Right ventricle myocardium superior (tissue), 1 donor: ENCODE measurements around the gene BCO1. TPM values are rescaled to one million over a fixed set of nuclear protein-coding genes. Genes with fewer than 3 reads are reported as not detected.

Experiments
- ATAC-seq: fragments of 200-7000 bp; cut with Tn5 transposase; one replicate; pipeline ENCODE4 v1.9.1; 2020; ENCODE audit warnings: mild to moderate bottlenecking; ENCODE audit not compliant: poor library complexity
- DNase-seq: peaks from one replicate; pipeline ENCODE4 v3.0.0-alpha.2; 2020
- intact Hi-C: fragments of 100-400 bp; cut with DNase I; formaldehyde crosslinking; loops from one replicate; pipeline ENCODE4 v1.11.2; 2022
- long read RNA-seq: library from polyadenylated mRNA; unstranded; transcript quantifications from one replicate; pipeline ENCODE4 v2.0.0, GENCODE V29; 2021
- total RNA-seq: library from RNA; stranded (reverse); fragmentation: NEBNext Ultra II Directional; extraction: Animal tissue kit (Norgen Biotek cat#: 25700); gene quantifications from one replicate; pipeline ENCODE4 v1.2.1, GENCODE V29; 2021
- donor health status: DM: no; HTN: yes; CAD: no; lungs with severe emphysema.

Gene BCO1, protein sequence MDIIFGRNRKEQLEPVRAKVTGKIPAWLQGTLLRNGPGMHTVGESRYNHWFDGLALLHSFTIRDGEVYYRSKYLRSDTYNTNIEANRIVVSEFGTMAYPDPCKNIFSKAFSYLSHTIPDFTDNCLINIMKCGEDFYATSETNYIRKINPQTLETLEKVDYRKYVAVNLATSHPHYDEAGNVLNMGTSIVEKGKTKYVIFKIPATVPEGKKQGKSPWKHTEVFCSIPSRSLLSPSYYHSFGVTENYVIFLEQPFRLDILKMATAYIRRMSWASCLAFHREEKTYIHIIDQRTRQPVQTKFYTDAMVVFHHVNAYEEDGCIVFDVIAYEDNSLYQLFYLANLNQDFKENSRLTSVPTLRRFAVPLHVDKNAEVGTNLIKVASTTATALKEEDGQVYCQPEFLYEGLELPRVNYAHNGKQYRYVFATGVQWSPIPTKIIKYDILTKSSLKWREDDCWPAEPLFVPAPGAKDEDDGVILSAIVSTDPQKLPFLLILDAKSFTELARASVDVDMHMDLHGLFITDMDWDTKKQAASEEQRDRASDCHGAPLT
- total RNA-seq, result not detected
- long read RNA-seq, result 0 reads

DNA sequence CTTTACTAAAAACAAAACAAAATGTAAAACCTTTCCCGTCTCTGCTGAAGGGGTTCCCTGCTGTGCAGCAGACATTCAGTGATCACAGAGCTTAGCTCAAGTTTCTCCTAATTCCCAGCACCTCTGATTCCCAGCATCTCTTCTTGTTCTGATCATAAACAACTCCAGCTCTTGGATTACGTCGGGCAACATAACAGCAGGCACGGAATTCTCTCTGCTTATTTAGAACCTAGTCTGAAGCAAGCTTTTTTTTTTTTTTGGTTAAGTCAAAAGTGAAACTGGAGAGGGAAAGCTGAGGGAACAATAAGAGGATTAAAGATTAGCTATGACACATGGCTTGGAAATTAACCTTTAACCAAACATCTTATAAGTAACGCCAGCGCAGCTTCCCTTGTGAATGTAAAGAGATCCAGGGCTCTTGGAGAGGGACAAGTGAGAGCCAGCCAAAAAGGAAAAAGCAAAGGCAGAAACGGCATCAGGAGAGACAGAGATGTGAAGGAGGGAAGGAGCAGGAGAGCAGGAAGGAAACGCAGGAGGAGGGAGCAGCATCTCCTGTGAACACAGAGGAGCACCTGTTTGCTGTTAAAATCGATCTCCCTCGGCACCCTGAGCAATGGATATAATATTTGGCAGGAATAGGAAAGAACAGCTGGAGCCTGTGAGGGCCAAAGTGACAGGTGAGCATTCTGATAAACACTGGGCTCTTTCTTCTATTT is at the start of gene BCO1:
Gene BCO1 (plus strand): TSS at position 394 of the 716 bp plus-strand sequence. CDS start 220 bp downstream, at position 614.
- peak; percentile 36 for ATAC-seq
- intact Hi-C loops, result no loop called here

GRCh38 chr16:81189100-81189664 is 49.3 kb upstream of the BCO1 start:
- peak; percentile 94 for DNase-seq
- peak; percentile 94 for ATAC-seq
- intact Hi-C loops, result no loop called here

More for the DNA sequence above, at the start of gene BCO1:
- DNase-seq, result no peak

DNA sequence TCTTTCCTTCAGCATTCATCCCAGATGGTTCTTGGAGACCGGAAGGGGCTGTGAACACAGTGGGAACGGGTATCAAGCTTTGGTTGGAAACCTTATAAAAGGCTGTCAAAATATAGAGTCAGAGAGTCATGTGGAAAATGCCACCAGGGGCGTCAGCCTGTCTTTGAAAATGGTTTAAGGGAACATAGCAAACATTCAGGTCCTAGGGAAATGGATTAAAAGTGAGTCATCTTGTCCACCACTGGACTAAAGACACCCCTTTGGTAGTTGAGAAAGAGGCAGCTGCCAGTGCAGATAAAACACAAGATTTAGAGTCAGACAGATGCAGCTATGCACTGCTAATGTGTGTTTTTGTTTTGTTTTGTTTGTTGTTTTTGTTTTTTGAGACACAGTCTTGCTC is 47.8 kb upstream of the BCO1 start:
- ATAC-seq, result no peak
- intact Hi-C loops, result no loop called here
- no peak for DNase-seq

- ATAC-seq (peak; percentile 58), DNase-seq (no peak)
- intact Hi-C loops, result no loop called here
Measured at GRCh38 chr16:81195885-81196534, 42.5 kb upstream of the BCO1 start.

DNA sequence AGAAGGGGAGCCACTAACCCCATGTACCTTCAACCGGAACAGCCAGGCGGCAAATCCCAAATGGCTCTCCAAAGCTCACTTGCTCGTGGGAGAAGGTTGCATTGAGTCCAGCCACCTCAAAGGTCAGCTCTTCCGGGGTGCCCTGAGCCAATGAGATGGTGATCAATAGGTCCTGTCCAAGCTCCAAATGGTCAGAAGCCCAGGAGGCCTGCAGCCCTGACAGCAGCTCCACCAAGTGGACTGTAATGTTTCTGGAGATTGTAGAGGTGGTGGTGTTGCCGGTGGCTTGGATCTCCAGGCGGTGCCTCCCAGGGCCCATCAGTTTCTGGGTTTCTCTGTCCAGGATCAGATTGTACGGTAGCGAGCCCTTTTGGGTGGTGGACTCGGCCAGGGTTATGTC is 39.9 kb upstream of the BCO1 start:
- intact Hi-C loops, result no loop called here
- ATAC-seq, result no peak
- no peak for DNase-seq

DNA sequence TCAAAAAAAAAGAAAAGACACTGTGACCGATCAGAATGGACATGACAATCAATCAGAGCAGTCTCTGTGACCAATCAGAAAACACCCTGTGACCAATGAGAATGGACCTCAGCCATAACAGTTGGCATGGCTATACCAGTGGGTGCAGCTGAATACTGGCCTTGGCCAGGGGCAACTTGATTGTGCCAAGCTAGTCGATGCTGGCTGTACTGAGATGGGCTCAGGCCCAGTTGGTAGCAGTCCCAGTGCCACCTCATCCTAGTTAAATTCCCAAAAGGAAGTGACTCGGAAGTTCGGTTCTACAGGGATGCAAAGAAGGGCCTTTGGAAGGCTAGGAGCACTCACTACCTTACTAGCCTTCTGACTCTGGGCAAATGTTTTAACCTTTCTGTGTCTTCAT is 37.2 kb upstream of the BCO1 start:
- ATAC-seq (peak; percentile 40), DNase-seq (no peak)
- intact Hi-C loops, result loop anchor here (10.0 kb wide), 1 partner anchor 114 kb away; the partner anchor contains the start of gene GAN

DNA sequence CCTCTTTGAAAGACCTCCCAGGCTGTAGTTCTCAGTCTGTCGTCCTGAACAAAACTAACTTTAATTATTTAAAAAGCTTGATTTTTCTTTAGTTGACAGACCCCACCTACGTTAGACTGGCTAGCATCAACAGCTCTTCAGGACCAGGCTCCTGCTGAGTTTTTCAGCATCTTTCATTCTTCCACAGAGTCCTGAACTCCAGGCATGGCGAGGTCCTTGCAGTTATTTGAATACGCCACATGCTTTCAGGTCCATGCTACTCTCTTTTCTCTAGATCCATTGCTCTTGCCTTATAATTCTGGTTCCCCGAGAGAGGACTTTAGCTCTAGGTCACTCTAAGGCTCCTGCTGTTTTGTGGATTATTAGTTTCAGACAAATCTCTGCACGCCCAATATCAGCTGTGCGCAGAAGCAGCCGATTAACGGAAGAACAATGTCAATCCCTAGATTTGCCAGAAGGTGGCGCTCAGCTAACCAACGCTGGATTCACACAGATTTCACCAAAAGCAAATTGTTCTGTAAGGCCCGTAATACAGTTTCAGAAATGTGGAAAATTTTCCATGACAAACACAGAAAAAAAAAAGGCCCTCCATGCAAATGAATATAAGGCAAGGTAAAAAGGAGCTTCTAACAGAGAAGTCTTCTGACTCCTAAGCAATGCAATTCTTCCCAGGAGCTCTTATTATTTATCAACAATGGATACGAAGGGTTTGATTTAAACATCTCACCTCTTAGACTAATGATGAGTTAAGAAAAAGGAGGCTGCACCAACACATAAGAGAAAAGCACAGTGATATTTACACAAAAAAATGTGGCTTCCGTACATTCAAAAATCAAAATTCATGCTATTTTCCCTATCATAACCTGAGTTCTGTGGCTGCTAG is 33.5 kb upstream of the BCO1 start:
- intact Hi-C loops, result loop anchor here (10.0 kb wide), 1 partner anchor 110 kb away; the partner anchor contains the start of gene GAN
- ATAC-seq, result peak; percentile 71
- DNase-seq, result no peak

DNA sequence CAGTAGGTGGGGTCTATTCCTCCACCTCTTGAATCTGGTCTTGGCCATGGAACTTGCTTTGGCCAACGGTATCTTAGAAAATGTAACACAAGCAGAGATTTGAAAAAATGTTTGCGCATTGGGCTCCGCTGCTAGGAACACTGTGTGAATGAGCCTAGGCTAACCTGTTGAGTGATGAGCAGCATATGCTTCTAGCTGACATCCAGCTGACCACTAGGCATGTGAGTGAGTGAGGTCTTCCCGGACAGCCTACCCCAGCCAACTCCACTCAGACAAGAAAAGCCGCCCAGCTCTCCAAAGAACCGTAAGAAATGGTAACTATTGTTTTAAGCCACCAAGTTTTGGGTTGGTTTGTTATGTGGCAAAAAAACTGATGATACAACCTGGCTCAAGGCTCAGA is 31.4 kb upstream of the BCO1 start:
- intact Hi-C loops, result loop anchor here (10.0 kb wide), 1 partner anchor 108 kb away; the partner anchor contains the start of gene GAN
- ATAC-seq (no peak), DNase-seq (no peak)

DNA sequence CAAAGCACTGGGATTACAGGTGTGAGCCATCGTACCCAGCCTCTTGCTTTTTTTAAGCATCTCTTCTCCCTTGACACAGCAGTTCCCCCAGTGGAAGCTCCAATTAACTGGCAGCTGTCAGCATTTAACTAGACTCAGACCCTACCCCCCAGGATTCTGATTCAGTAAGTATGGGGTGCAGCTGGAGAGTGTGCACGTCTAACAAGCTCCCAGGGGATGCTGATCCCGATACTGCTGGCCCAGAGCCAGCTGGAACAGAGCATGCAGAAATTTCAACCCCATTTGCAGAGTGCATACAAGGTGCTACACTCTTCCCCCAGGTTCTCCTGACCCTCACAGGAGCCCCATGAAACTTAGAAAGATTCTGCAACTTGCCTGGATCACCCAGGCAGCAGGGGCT is 27.7 kb upstream of the BCO1 start:
- DNase-seq (no peak), ATAC-seq (no peak)
- intact Hi-C loops, result no loop called here

- intact Hi-C loops, result no loop called here
- DNase-seq, result no peak
- no peak for ATAC-seq
Measured at GRCh38 chr16:81212830-81213465, 25.5 kb upstream of the BCO1 start.

- DNase-seq (peak; percentile 54), ATAC-seq (no peak)
- intact Hi-C loops, result no loop called here
Measured at GRCh38 chr16:81214745-81215166, 23.7 kb upstream of the BCO1 start.

DNA sequence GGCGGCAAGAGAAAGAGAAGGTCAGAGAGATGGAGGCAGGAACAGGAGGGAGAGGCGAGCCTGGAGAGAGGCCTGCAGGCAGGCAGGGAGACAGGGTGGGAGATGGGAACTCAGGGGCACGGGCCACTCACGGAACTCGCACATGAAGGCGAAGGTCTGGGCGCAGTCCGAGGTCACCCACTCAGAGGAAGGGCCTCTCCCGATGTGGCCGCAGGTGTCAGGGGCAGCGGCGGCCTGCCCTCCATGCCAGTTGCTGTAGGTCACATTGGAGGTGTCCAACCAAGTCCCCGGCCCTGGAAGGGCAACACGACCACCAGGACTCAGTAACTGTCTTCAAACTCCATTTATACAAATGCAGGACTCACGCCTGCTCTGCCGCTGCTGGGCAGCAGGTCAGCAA is 22.4 kb upstream of the BCO1 start:
- intact Hi-C loops, result no loop called here
- DNase-seq (no peak), ATAC-seq (no peak)

- no peak for DNase-seq
- no peak for ATAC-seq
- intact Hi-C loops, result no loop called here
Measured at GRCh38 chr16:81216706-81217105, 21.8 kb upstream of the BCO1 start.

DNA sequence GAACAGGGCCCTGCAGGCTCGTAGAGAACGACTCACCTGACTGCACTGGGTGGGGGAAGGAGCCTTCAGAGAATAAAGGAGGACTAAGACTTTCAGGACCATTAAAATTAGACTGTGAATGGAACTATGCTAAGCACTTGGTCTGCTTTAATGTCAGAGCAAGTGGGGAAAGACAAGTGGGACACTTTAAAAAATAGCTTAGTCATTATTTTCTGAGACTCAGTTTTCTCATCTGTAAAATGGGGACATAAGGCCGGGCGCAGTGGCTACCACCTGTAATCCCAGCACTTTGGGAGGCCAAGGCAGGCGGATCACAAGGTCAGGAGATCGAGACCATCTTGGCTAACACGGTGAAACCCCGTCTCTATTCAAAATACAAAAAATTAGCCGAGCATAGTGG is 19.3 kb upstream of the BCO1 start:
- ATAC-seq (no peak), DNase-seq (no peak)
- intact Hi-C loops, result no loop called here

- DNase-seq (no peak), ATAC-seq (no peak)
- intact Hi-C loops, result no loop called here
Measured at GRCh38 chr16:81220349-81220748, 18.1 kb upstream of the BCO1 start.

- DNase-seq (no peak), ATAC-seq (no peak)
- intact Hi-C loops, result no loop called here
Measured at GRCh38 chr16:81221731-81222130, 16.8 kb upstream of the BCO1 start.

- ATAC-seq (no peak), DNase-seq (no peak)
- intact Hi-C loops, result no loop called here
Measured at GRCh38 chr16:81224824-81225223, 13.7 kb upstream of the BCO1 start.
